ENCODE measurements around the gene LTF.

LTF gene

GRCh38 chr3:46454606-46455005, 10.1 kb downstream of the LTF start:
- no peak for DNase-seq (ENCODE audit: low read depth in 1 of 2, low spot score in 1 of 2)
- Histone ChIP-seq H3K4me3 (replicated peaks; ENCODE audit: insufficient read depth, low read length) (no peak overlapping the region), H3K27ac (replicated peaks) (no peak overlapping the region), H3K27me3 (ENCODE audit: insufficient read depth, poor library complexity, severe bottlenecking) (no peaks in the 10 kb centered on the region)
- TF ChIP-seq GABPA (IDR thresholded peaks at IDR 0.05; ENCODE audit: low read depth) (no peak), REST (IDR thresholded peaks at IDR 0.05; ENCODE audit: insufficient replicate concordance, low read depth) (no peak), CTCF (IDR thresholded peaks at IDR 0.05; ENCODE audit: insufficient read depth, low read length) (no peak), POLR2AphosphoS5 (IDR thresholded peaks at IDR 0.05; ENCODE audit: low read depth) (no peak), SPI1 (IDR thresholded peaks at IDR 0.05; ENCODE audit: borderline replicate concordance, low read depth) (no peak)

- no peak for TF ChIP-seq SPI1 (IDR thresholded peaks at IDR 0.05; ENCODE audit: borderline replicate concordance, low read depth)
- TF ChIP-seq CTCF (IDR thresholded peaks at IDR 0.05; ENCODE audit: insufficient read depth, low read length): no peak
- TF ChIP-seq GABPA (IDR thresholded peaks at IDR 0.05; ENCODE audit: low read depth): no peak
- no peak for TF ChIP-seq POLR2AphosphoS5 (IDR thresholded peaks at IDR 0.05; ENCODE audit: low read depth)
- no peak for TF ChIP-seq REST (IDR thresholded peaks at IDR 0.05; ENCODE audit: insufficient replicate concordance, low read depth)
- no peak overlapping the region for H3K27ac ChIP-seq (replicated peaks)
- no peaks in the 10 kb centered on the region for H3K27me3 ChIP-seq (ENCODE audit: insufficient read depth, poor library complexity, severe bottlenecking)
- no peak overlapping the region for H3K4me3 ChIP-seq (replicated peaks; ENCODE audit: insufficient read depth, low read length)
- DNase-seq (ENCODE audit: low read depth in 1 of 2, low spot score in 1 of 2): no peak
Measured at GRCh38 chr3:46454209-46454595, 10.5 kb downstream of the LTF start.

- no peak for DNase-seq (ENCODE audit: low read depth in 1 of 2, low spot score in 1 of 2)
- TF ChIP-seq POLR2AphosphoS5 (IDR thresholded peaks at IDR 0.05; ENCODE audit: low read depth) (no peak), CTCF (IDR thresholded peaks at IDR 0.05; ENCODE audit: insufficient read depth, low read length) (no peak), SPI1 (IDR thresholded peaks at IDR 0.05; ENCODE audit: borderline replicate concordance, low read depth) (no peak), GABPA (IDR thresholded peaks at IDR 0.05; ENCODE audit: low read depth) (no peak), REST (IDR thresholded peaks at IDR 0.05; ENCODE audit: insufficient replicate concordance, low read depth) (no peak)
- H3K27me3 ChIP-seq (ENCODE audit: insufficient read depth, poor library complexity, severe bottlenecking): no peaks in the 10 kb centered on the region
- no peak overlapping the region for H3K27ac ChIP-seq (replicated peaks)
- no peak overlapping the region for H3K4me3 ChIP-seq (replicated peaks; ENCODE audit: insufficient read depth, low read length)
Measured at GRCh38 chr3:46453526-46454208, 11.0 kb downstream of the LTF start.

Data from HL-60 (cell line).